HepG2 (cell line): ENCODE data around the gene ALDH3B1. TPM values are rescaled to one million over a fixed set of nuclear protein-coding genes. Genes with fewer than 3 reads are reported as not detected.

Source experiments
- BHLHE40 ChIP-seq: IDR thresholded peaks from 2 replicates; pipeline ENCODE4 v1.6.1; 2011; ENCODE audit warnings: low read length, improper control_type of control experiment
- BRD4 ChIP-seq: sonication (generic); formaldehyde crosslinking; IDR thresholded peaks from 2 replicates; pipeline ENCODE4 v1.4.0; 2020; ENCODE audit warnings: missing genetic modification reagents
- CBFB ChIP-seq: sonication (generic); formaldehyde crosslinking; IDR thresholded peaks from 2 replicates; pipeline ENCODE4 v1.4.0; 2020; ENCODE audit warnings: missing genetic modification reagents
- EP300 ChIP-seq, 3 experiments: sonication (generic) in 1 of 3; formaldehyde crosslinking in 1 of 3; IDR thresholded peaks; 2 replicates each; pipeline versions ENCODE4 v1.5.1 to v1.6.1; 2011 to 2020; ENCODE audit warnings: low read depth in 2 of 3, low read length in 2 of 3, borderline replicate concordance in 1 of 3, improper control_type of control experiment in 1 of 3, mild to moderate bottlenecking in 1 of 3, missing genetic modification reagents in 1 of 3, moderate library complexity in 1 of 3
- GATAD2A ChIP-seq: IDR thresholded peaks from 2 replicates; pipeline ENCODE4 v1.6.1; 2016
- HNF1A ChIP-seq, 2 experiments: sonication (generic) in 1 of 2; formaldehyde crosslinking in 1 of 2; IDR thresholded peaks; 2 replicates each; pipeline versions ENCODE4 v1.4.0 to v1.6.1; 2016 to 2020; ENCODE audit warnings: borderline replicate concordance in 1 of 2, low read depth in 1 of 2, mild to moderate bottlenecking in 1 of 2, missing genetic modification reagents in 1 of 2
- KAT8 ChIP-seq: IDR thresholded peaks from 2 replicates; pipeline ENCODE4 v1.6.1; 2016; ENCODE audit warnings: missing genetic modification reagents, missing compliant biosample characterization
- KMT2A ChIP-seq: sonication (generic); formaldehyde crosslinking; IDR thresholded peaks from 2 replicates; pipeline ENCODE4 v1.4.0; 2020; ENCODE audit warnings: missing genetic modification reagents
- NAIF1 ChIP-seq: sonication (generic); formaldehyde crosslinking; IDR thresholded peaks from 2 replicates; pipeline ENCODE4 v1.5.0; 2020; ENCODE audit warnings: mild to moderate bottlenecking, missing genetic modification reagents, borderline replicate concordance
- NCOA1 ChIP-seq: sonication (generic); formaldehyde crosslinking; IDR thresholded peaks from 2 replicates; pipeline ENCODE4 v1.9.0; 2021; ENCODE audit warnings: missing genetic modification reagents
- PLRG1 ChIP-seq: fragments of 450-650 bp; conservative IDR thresholded peaks from 2 replicates; pipeline ENCODE4 v1.6.1; 2016
- REL ChIP-seq: sonication (generic); formaldehyde crosslinking; conservative IDR thresholded peaks from 2 replicates; pipeline ENCODE4 v1.8.0; 2022; ENCODE audit warnings: mild to moderate bottlenecking, missing genetic modification reagents, moderate library complexity
- ZBTB44 ChIP-seq: sonication (generic); formaldehyde crosslinking; IDR thresholded peaks from 2 replicates; pipeline ENCODE4 v1.4.0; 2020; ENCODE audit warnings: missing genetic modification reagents
- ZFP1 ChIP-seq: IDR thresholded peaks from 2 replicates; pipeline ENCODE4 v1.6.1; 2016
- ZMYM4 ChIP-seq: sonication (generic); formaldehyde crosslinking; IDR thresholded peaks from 2 replicates; pipeline ENCODE4 v1.8.1; 2023; ENCODE audit warnings: mild to moderate bottlenecking, missing genetic modification reagents
- ZNF430 ChIP-seq: sonication (generic); formaldehyde crosslinking; IDR thresholded peaks from 2 replicates; pipeline ENCODE4 v1.9.0; 2021; ENCODE audit warnings: mild to moderate bottlenecking, missing genetic modification reagents
- ZNF644 ChIP-seq: IDR thresholded peaks from 2 replicates; pipeline ENCODE4 v1.6.1; 2016; ENCODE audit warnings: low read depth
- ZNF687 ChIP-seq: sonication (generic); formaldehyde crosslinking; IDR thresholded peaks from 2 replicates; pipeline ENCODE4 v1.5.1; 2020; ENCODE audit warnings: mild to moderate bottlenecking, missing genetic modification reagents, moderate library complexity
- polyA plus RNA-seq, 8 experiments: library from polyadenylated mRNA; depleted of rRNA in 3 of 8; stranded (reverse) in 7 of 8; unstranded in 1 of 8; fragments of >200 nt; fragmentation: Illumina TruSeq in 4 of 8; extraction: Trizol in 4 of 8; gene quantifications; 2 replicates each; pipeline versions ENCODE4 v1.2.1 to v1.2.3, GENCODE V29; 2011 to 2016; ENCODE audit warnings: low read depth in 4 of 8, missing spikeins in 1 of 8, mixed read lengths in 1 of 8; ENCODE audit not compliant: insufficient read depth in 1 of 8
- total RNA-seq, 5 experiments: library from RNA; depleted of rRNA; stranded (reverse); fragments of >200 nt; fragmentation: Illumina TruSeq; extraction: Trizol; gene quantifications; 2 replicates each; pipeline ENCODE4 v1.2.3, GENCODE V29; 2016; ENCODE audit warnings: low read depth in 1 of 5

The ALDH3B1 gene
- total and polyA plus RNA-seq, 2 of the 13 experiments (the other 11 are each of a cell fraction or from before 2014, with no cell fraction given): 4.0 to 6.7 TPM

- TF ChIP-seq EP300 (IDR thresholded peaks at IDR 0.05; ENCODE audit: low read depth in 2 of 2, low read length in 2 of 2): peak; percentile 37 to 84; a peak in 2 of 4 replicates
- TF ChIP-seq EP300 (CRISPR knock-in tag; IDR thresholded peaks at IDR 0.05; ENCODE audit: borderline replicate concordance): peak; percentile 76; the same call in 1 of the 2 replicates
- peak; percentile 100 for TF ChIP-seq CBFB
- TF ChIP-seq ZMYM4 (CRISPR knock-in tag): 0 out of 2 replicates have a peak, but pooled peaks have one; percentile 21
- TF ChIP-seq HNF1A (IDR thresholded peaks at IDR 0.05; ENCODE audit: low read depth): no peak
- peak; percentile 49; the same call in 1 of the 2 replicates for TF ChIP-seq HNF1A (CRISPR knock-in tag; IDR thresholded peaks at IDR 0.05; ENCODE audit: borderline replicate concordance)
- TF ChIP-seq REL (CRISPR knock-in tag): no peak
- TF ChIP-seq ZBTB44: no peak
- TF ChIP-seq ZNF644 (CRISPR knock-in tag): 0 out of 2 replicates have a peak, but pooled peaks have one; percentile 18
- no peak for TF ChIP-seq KMT2A (CRISPR knock-in tag)
- peak; percentile 79 for TF ChIP-seq GATAD2A (CRISPR knock-in tag)
- TF ChIP-seq NAIF1 (CRISPR knock-in tag): no peak
- peak; percentile 51; the same call in 1 of the 2 replicates for TF ChIP-seq KAT8 (CRISPR knock-in tag)
- TF ChIP-seq ZNF430 (CRISPR knock-in tag): 0 out of 2 replicates have a peak, but pooled peaks have one; percentile 49
- TF ChIP-seq NCOA1: 0 out of 2 replicates have a peak, but pooled peaks have one; percentile 30
- TF ChIP-seq ZFP1: 0 out of 2 replicates have a peak, but pooled peaks have one; percentile 19
- 0 out of 2 replicates have a peak, but pooled peaks have one; percentile 39 for TF ChIP-seq BHLHE40
- TF ChIP-seq PLRG1: no peak
- TF ChIP-seq BRD4: 0 out of 2 replicates have a peak, but pooled peaks have one; percentile 17
- peak; percentile 86 for TF ChIP-seq ZNF687 (CRISPR knock-in tag)
These were observed 2.9 kb downstream of the ALDH3B1 start (continued) for GRCh38 chr11:68012843-68013610.
